ENCODE data around the gene PRKAB2.
"Not testable (repeated sequence)": the region's sequence is repeated elsewhere in the genome, so short reads cannot be mapped to it uniquely, and the experiment has no call there.

GRCh38 chr1:147157116-147157515 is 15.2 kb downstream of the PRKAB2 start:
- TF ChIP-seq, protein P1, sequence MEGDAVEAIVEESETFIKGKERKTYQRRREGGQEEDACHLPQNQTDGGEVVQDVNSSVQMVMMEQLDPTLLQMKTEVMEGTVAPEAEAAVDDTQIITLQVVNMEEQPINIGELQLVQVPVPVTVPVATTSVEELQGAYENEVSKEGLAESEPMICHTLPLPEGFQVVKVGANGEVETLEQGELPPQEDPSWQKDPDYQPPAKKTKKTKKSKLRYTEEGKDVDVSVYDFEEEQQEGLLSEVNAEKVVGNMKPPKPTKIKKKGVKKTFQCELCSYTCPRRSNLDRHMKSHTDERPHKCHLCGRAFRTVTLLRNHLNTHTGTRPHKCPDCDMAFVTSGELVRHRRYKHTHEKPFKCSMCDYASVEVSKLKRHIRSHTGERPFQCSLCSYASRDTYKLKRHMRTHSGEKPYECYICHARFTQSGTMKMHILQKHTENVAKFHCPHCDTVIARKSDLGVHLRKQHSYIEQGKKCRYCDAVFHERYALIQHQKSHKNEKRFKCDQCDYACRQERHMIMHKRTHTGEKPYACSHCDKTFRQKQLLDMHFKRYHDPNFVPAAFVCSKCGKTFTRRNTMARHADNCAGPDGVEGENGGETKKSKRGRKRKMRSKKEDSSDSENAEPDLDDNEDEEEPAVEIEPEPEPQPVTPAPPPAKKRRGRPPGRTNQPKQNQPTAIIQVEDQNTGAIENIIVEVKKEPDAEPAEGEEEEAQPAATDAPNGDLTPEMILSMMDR (conservative IDR thresholded peaks at IDR 0.05; ENCODE audit: low read depth, low read length): not testable (repeated sequence)
- not testable (repeated sequence) for TF ChIP-seq MXI1 (IDR thresholded peaks at IDR 0.05; ENCODE audit: borderline replicate concordance, low read depth, low read length); CEBPB (IDR thresholded peaks at IDR 0.05; ENCODE audit: low read depth, low read length); RAD21 (IDR thresholded peaks at IDR 0.05; ENCODE audit: low read length); POLR2A (IDR thresholded peaks at IDR 0.05; ENCODE audit: low read depth, low read length); USF2 (IDR thresholded peaks at IDR 0.05; ENCODE audit: low read depth, low read length); MAZ (IDR thresholded peaks at IDR 0.05; ENCODE audit: borderline replicate concordance, low read depth, low read length); BHLHE40 (IDR thresholded peaks at IDR 0.05; ENCODE audit: low read depth, low read length); RCOR1 (IDR thresholded peaks at IDR 0.05; ENCODE audit: insufficient replicate concordance, low read length); FOS (IDR thresholded peaks at IDR 0.05; ENCODE audit: low read depth, low read length); CHD1 (IDR thresholded peaks at IDR 0.05; ENCODE audit: low read depth, low read length); NFE2L2 (IDR thresholded peaks at IDR 0.05; ENCODE audit: low read depth, low read length)
- TF ChIP-seq, protein P2, sequence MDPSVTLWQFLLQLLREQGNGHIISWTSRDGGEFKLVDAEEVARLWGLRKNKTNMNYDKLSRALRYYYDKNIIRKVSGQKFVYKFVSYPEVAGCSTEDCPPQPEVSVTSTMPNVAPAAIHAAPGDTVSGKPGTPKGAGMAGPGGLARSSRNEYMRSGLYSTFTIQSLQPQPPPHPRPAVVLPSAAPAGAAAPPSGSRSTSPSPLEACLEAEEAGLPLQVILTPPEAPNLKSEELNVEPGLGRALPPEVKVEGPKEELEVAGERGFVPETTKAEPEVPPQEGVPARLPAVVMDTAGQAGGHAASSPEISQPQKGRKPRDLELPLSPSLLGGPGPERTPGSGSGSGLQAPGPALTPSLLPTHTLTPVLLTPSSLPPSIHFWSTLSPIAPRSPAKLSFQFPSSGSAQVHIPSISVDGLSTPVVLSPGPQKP (IDR thresholded peaks at IDR 0.05; ENCODE audit: borderline replicate concordance, low read depth, low read length): not testable (repeated sequence)

All from IMR-90 (cell line).